NCI-H1930 (cell line): ENCODE results near the gene DLGAP1.
"Not testable (repeated sequence)": the region's sequence is repeated elsewhere in the genome, so short reads cannot be mapped to it uniquely, and the experiment has no call there.

Source experiments
- DNase-seq, 2 experiments: peaks; one replicate each; lab custom pipeline; 2025; lab: John Stamatoyannopoulos, UW

DLGAP1 gene

DNA sequence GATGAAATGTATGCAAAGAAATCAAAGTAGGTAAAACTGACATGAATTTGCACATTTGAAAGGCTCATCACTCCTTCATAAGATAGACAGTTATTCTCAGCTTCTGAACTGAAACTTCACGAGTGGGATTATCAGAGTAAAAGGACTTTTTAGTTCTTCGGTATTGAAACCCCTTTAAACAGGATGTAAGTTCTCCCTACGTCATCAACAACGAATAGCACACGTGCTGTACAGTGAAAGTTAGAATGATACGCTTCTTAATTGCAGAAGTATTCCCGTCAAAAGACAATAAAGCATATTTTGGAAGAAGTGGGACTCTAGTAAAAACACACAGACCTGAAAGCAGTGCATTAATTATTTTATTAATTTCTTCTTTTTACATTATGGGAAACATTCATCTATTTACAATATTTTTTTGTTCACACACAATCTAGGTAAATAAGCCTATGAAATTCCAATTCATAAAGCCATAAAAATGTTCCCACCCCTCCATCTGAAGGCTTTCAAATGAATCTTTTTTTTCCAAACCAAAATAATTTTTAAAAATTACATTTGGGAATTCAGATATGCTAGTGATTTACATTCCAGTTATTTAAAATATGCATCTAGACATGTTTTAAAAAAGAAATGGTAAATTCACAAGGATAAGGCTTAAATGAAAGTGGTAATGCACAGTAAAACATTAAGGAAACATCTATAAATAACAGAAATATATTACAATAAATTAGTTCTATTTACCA is 959.2 kb downstream of the DLGAP1 start:
- DNase-seq, result no peak

- DNase-seq, result no peak
Observed at GRCh38 chr18:3494569-3494968, 960.5 kb downstream of the DLGAP1 start.

- DNase-seq, result no peak
Observed at GRCh38 chr18:3494245-3494526, 960.9 kb downstream of the DLGAP1 start.

GRCh38 chr18:3493501-3494244 is 961.4 kb downstream of the DLGAP1 start:
- no peak for DNase-seq

DNA sequence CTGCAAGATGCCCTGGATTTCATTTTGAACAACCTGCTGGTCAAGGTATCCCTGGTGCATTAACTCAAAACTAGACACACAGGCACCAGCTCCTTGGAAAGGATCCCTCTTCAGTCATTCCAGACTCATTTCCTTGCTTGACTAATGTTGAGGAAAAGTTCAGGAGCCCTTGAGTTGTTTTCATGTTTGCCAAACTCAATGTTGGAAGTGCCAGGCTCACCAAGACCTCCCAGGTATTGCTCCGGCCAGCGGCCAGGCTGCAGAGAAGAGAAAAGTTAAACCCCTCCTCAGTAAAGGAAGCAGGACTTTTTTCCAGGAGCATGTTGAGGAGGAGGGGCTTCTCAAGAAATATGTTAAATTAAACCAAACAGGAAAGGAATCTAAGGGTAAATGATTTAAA is 962.4 kb downstream of the DLGAP1 start:
- DNase-seq, result no peak

- no peak for DNase-seq
Observed at GRCh38 chr18:3491981-3492555, 963.0 kb downstream of the DLGAP1 start.

DNA sequence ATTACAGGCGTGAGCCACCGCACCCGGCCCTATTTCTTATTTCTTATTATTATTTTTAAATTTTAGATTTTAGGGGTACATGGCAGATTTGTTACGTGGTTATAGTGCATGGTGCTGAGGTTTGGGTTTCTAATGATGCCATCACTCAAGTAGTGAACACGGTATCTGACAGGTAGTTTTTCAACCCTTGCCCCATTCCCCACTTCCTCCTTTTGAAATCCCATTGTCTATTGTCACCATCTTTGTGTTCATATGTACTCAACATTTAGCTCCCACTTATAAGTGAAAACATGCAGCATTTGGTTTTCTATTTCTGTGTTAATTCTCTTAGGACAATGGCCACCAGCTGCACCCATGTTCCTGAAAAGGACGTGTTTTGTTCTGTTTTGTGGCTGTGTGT is 965.6 kb downstream of the DLGAP1 start:
- no peak for DNase-seq

GRCh38 chr18:3486512-3486911 is 968.6 kb downstream of the DLGAP1 start:
- DNase-seq, result no peak

- no peak for DNase-seq
Observed at GRCh38 chr18:3485153-3486149, 969.7 kb downstream of the DLGAP1 start.

GRCh38 chr18:3482258-3482657 is 972.8 kb downstream of the DLGAP1 start:
- no peak for DNase-seq

DNA sequence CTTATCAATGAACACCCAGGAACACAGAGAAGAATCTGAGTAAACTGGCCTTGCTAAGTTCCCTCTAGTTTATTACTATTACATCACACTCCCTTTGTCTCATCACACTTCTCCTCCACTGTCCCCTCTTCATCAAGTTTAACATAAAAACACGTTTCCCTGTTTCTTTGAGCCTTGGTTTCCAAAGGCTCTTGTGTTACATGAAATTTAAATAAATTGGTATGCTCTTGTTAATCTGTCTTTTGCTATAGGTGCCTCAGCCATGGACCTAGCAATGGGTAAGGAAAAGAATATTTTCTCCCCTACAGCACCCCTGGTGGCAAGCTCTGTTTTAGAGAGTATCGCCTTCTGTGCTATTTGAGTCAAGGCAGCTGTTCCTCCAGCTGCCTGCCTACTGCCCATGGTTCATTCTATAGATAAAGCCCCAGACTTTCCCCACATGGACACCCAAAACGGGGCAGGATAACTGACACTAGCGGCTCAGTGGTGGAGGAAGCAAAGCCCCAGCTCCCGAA is 973.4 kb downstream of the DLGAP1 start:
- DNase-seq, result no peak

DNA sequence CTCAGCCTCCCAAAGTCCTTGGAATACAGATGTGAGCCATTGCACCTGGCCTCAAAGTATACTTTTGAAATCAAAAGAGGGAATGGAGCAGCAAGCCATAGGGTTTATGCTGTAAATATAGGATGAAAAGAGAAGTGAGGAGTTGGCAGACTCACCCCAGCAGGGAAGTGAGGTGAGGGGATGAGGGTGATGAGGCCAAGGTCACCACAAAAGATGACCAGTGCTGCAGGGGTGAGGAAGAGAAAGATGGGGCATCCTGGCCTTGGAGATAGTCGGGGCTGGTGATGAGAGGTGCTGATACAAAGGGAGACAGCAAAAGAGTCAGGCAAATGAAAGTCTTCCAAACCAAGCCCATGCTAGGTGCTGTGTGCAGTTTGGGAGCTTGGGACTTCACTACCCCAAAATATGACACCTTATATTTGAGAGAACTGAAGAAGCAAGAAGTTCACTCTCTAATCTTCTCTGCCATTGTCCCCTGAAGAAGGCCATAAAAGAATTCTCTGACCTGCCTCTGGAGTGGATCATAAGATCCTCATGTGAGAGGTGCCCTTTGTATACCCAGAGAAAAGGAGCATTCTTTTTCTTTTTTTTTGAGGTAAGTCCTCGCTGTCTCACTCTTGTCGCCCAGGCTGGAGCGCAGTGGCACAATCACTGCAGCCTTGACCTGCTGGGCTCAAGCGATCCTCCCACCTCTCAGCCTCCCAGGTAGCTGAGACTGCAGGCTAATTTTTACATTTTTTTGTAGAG is 974.1 kb downstream of the DLGAP1 start:
- no peak for DNase-seq

- no peak for DNase-seq
Observed at GRCh38 chr18:3479978-3480509, 975.1 kb downstream of the DLGAP1 start.

GRCh38 chr18:3478262-3478978 is 976.7 kb downstream of the DLGAP1 start:
- no peak for DNase-seq

DNA sequence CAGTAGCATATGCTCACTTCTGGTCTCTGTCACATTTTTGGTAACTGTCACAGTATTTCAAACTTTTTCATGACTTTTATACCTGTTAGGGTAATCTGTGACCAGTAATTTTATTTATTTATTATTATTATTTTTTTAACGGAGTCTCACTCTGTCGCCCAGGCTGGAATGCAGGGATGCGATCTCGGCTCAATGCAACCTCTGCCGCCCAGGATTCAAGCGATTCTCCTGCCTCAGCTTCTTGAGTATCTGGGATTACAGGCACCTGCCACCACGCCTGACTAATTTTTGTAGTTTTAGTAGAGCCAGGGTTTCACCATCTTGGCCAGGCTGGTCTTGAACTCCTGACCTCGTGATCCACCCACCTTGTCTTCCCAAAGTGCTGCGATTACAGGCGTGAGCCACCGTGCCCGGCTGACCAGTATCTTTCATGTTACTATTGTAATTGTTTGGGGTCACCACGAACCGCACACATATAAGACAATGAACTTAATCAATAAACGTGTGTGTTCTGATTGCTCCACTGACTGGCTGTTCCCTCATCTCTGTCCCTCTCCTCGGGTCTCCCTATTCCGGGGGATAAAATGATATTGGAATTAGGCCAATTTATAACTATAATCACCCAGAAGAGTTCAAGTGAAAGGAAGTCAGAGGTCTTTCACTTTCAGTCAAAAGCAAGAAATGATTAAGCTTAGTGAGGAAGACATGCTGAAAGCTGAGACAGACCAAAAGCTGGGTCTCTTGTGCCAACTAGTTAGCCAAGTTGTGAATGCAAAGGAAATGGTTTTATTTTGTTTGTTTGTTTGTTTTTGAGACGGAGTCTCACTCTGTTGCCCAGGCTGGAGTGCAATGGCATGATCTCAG is 982.2 kb downstream of the DLGAP1 start:
- DNase-seq, result no peak

DNA sequence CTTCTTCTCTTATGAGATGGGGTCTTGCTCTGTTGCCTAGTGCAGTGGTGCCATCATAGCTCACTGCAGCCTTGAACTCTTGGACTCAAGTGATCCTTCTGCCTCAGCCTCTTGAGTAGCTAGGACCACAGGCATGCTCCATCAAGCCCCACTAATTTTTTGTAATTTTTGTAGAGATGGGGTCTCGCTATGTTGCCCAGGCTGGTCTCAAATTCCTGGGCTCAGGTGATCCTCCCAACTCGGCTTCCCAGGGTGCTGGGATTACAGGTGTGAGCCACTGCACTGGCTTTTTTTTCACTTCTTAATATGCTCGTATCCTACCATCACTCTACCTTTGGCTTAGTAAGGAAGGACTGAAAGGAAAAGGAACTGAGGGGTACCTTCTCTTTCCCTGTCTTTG is 983.0 kb downstream of the DLGAP1 start:
- DNase-seq, result not testable (repeated sequence)

DNA sequence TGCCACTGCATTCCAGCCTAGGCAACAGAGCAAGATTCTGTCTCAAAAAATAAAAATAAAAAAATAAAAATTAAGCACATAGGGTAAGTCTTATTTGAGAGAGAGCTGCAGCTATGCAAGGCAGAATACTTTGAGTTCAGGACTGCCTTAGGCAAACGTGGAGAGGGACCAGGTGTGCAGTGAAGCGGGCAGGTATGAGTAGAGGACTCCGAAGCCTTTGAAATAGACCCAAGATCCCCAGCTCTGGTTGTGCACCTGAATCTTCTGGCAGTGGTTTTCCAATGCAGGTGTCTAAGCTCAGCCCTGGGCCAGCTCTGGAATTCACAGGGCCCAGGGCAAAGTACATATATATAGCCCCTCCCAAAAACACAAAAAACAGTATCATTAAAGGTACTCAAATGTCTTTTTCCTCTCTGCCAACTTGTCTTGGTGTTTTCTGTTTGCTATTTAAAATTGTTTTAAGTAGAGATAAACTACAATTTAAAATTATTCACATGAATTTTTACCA is 983.9 kb downstream of the DLGAP1 start:
- no peak for DNase-seq

DNA sequence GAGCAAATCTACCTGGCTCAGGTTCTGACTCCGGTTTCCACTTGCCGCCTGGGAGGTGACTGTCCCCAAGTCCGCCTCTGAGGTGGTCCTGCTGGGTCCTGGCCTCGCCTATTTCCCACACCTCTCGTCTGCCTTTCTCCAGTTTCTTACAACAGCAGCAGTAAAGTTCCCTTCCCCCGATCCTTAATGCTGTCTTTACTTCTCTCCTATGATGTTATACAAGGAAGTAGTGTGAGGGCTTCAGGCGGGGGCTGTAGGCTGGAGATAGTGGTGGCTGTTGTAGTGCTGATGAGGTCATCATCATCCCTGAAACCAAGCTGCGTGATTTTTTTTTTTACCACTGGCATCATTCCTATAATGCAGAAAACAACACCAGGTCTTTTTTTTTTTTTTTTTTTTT is 986.3 kb downstream of the DLGAP1 start:
- DNase-seq, result no peak

DNA sequence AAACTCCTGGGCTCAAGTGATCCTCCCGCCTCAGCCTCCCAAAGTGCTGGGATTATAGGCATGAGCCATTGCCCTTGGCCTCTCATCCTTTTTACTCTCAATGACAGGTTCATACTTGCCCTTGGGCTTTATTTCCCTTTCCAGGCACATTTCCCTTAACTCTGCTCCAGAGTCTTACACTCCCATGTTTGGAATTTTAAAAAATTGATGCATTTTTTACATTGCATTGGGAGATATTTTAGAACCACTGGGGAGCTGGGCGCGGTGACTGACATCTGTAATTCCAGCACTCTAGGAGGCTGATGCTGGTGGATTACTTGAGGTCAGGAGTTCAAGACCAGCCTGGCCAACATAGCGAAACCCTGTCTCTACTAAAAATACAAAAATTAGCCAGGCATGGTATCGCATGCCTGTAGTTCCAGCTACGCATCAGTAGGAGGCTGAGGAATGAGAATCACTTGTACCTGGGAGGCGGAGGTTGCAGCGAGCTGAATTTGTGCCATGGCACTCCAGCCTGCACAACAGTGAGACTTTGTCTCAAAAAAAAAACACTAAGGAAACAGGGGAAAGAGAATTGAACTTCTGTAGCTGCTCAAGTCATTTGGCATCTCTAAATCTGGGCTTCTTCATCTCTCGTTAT is 986.9 kb downstream of the DLGAP1 start:
- DNase-seq, result no peak
